NCI-H2029 (cell line): ENCODE results near the gene TP53I11.

Experiments
- DNase-seq: peaks from one replicate; lab custom pipeline; 2025; lab: John Stamatoyannopoulos, UW

The TP53I11 gene

GRCh38 chr11:44978274-44978960, 27.7 kb upstream of the TP53I11 start:
- no peak for DNase-seq

GRCh38 chr11:44977493-44977984, 26.9 kb upstream of the TP53I11 start:
- no peak for DNase-seq

GRCh38 chr11:44976576-44976975, 25.9 kb upstream of the TP53I11 start:
- no peak for DNase-seq

GRCh38 chr11:44974402-44975000, 23.8 kb upstream of the TP53I11 start:
- no peak for DNase-seq

DNA sequence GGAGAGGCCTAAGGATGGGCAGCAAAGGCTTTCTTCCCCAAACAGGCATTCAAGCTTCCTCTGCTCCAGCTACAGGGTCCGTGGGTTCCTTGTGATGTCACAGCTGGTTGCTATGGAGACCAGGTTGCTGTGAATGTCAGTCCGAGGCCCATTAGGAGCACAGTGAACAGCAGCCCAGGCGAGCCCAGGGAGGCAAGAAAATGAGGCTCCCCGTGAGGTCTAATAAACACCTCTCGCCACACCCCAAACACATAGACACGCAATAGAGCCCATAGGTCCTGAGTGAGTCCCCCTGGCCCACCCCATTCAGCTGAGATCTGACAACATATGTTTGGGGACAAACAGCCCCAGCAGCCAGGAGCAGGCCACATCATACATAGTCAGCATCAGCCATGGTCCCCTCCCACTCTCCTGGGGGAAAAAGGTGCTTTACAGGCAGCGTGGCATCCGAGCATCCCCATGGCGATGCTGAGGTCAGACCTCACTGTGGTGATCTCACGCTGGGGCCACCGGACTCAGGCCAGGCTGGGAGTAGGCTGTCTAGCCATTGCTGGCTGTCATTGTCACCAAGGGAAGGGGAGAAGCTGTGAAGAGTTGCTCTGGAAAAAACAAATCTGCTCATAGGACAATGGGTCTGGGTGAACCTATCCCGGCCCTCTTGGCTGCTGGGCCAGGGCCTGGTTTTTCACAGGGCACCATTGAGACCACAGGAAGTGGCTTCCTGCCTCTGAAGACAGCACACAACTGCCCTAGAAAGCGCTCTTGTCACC, 23.1 kb upstream of the TP53I11 start:
- no peak for DNase-seq

GRCh38 chr11:44972746-44973435, 22.2 kb upstream of the TP53I11 start:
- no peak for DNase-seq

- no peak for DNase-seq
These were observed 20.5 kb upstream of the TP53I11 start for GRCh38 chr11:44971185-44971584.

DNA sequence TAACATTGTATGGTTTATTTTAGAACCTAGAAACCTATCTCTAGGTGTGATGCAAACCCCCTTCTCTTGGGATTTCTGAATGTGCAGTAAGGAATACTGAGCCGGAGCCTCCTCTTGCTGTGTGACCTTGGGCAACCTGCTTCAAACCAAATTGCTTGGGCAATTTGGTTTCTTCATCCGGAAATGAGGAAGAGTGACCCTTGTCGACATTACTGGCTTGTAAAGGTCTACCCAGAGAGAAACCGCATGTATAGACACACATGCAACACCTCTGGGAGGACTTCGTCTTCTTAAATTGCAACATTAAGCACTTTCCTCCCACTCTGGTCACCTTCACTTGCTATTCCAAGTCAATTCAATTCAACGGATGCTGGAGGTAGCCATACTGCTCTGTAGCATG, 19.6 kb upstream of the TP53I11 start:
- no peak for DNase-seq

DNA sequence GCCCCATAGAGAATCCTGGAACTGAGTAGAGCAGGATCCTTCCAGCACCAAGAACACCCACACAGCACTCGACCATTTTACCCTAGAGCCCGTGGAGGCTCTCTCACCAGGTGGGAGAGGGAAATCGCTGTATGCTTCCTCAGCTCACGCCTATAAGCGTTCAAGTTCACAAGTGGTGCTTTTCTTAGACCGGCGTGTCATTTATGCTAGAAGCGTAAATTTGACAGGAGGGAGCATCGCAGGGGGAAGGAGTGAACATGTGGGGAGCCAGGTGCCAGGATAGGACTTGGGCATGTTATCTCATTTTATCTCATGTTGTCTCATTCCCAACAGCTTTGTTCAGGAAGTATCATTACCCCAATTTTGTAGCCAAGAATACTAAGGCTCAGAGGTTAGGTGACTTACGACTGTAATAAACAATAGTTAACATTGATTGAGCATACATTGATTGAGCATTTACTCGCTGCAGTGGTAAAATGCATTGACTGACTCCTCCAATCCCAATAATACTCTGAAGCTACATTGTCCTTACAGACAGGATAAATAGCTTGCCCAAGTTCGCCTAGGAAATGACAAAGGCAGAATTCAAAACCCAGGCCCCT, 19.1 kb upstream of the TP53I11 start:
- DNase-seq, result no peak

GRCh38 chr11:44968510-44968909, 17.8 kb upstream of the TP53I11 start:
- no peak for DNase-seq

DNA sequence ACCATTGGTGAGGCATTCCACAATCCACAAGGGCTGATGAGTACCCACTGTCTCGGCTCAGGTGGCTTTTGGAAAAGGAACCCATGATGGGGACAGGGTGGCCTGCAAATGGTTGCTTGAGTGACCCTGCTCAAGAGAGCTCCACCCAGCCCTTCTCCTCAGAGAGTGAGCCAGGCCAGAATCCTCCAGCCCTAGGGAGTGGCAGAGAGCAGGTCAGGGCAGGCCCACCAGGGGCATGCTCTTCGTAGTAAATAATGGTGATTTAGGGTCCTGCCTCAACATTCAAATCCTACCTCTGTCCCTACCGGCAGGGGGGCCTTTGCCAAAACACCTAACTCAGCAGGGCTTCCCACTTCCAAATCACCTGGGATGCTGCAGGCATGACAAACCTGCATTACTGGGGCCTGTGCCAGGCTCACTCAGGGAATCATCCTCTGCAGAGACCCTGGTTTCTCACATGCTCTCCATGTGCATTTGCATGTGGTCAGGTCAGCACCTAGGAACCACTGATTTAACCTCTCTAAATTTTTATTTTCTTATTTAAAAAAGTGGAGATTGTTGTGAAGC, 17.3 kb upstream of the TP53I11 start:
- DNase-seq, result no peak

- DNase-seq, result no peak
These were observed 16.0 kb upstream of the TP53I11 start for GRCh38 chr11:44966694-44967093.

GRCh38 chr11:44964526-44965209, 14.0 kb upstream of the TP53I11 start:
- DNase-seq, result no peak

- DNase-seq, result no peak
These were observed 13.3 kb upstream of the TP53I11 start for GRCh38 chr11:44963948-44964347.

- DNase-seq, result no peak
These were observed 12.5 kb upstream of the TP53I11 start for GRCh38 chr11:44963136-44963535.

DNA sequence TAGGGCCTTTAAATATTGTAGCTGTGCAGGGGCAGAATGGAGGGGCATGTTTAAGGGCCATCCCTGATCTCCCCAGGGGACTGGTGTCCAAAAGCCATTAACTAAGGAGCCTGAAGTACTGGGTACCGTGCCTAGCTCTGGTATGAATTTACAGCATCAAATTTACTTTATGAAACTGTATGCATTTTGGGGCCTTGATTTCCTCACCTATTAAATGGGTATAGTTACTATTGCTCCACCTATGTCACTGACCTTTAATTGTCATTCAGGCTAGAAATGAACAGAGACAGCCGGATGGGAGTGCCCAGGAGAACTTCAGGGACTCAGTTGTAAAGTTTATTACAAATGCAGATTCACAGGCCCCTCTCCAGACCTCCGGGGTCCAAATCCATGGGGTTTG, 11.8 kb upstream of the TP53I11 start:
- DNase-seq, result no peak

DNA sequence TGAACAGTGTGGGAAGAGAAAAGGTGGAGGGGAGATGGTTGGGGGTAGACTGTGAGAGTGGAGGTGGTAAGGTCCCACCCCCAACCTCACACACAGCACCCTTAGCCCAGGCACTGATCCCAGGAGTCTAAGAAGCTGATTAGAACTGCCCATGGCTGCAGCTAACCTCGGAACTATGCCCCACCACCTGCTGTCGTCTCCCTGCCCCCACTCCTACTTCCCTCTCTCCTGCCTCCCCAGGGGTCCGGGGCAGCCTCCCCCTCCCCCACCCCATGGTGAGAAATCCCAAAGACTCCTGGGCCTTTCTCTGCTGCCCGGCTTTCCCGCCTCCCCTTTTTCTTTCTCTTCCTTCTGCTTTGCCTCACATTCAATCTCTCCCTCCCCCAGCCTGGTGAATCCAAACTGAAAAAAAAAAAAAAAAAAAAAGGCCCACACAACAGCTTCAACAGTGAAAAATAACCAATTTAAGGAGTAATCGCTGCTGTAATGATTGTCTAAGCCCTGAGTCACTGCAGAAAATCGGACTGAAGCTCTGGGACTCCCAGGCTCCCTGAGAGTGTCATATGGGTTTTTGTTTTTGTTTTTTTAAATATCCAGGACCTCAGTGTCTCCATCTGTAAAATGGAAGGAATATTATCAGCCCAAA, 9.6 kb upstream of the TP53I11 start:
- DNase-seq, result no peak

DNA sequence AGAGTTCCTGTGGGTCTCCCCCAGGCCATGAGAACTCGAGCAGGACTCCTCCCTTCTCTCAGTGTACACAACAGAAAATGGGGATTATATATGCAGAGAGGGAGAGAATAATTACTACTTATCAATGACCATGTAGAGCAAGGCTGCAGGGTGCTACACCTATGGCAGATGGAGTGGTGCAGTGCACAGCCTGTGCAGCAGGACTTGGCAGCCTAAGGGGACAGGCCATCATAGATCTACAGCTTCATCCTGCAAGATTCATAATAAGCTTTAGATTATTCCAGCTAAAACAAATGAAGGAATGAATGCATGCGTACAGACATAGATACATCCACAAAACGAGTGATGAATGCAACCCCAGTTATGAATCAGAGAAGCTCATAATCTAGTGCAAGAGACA, 8.4 kb upstream of the TP53I11 start:
- DNase-seq, result no peak

GRCh38 chr11:44957776-44958564, 7.3 kb upstream of the TP53I11 start:
- DNase-seq, result peak; percentile 24

DNA sequence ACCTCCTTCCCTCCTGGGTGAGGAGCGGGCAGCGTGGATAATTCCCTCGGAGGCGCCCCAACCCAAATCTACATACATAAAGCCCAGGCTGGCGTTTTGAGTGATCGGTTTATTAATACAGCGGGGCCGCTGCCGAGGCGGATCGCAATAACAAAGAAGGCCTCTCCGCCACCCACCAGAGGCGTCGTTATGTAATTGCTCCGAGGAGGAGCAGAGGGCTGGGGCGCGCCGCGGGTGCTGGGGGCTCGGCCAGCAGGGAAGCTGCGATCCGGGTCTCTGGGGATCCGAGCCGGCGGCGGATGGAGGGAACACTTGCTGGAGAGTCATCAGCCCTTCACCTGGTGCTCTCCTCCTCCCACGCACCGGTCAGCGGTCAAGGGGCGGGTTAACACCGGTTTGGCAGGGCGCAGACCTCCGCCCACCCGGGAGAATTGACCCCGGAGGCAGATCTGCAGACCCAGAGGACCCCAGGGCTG, 6.4 kb upstream of the TP53I11 start:
- no peak for DNase-seq
